ENCODE results near the gene PLPPR1. TPM values are rescaled to one million over a fixed set of nuclear protein-coding genes. Genes with fewer than 3 reads are reported as not detected.
"Not testable (repeated sequence)": the region's sequence is repeated elsewhere in the genome, so short reads cannot be mapped to it uniquely, and the experiment has no call there.

Gene PLPPR1
- total RNA-seq, 1 donor from 2014 or later, result 12.2 TPM

GRCh38 chr9:101126556-101126955 lies 98.0 kb downstream of the PLPPR1 start:
- no peaks in the 10 kb centered on the region for H3K27me3 Mint-ChIP-seq
- peaks cover 27% of the 10 kb centered on the region for H3K9me3 Mint-ChIP-seq (ENCODE audit: low read depth)
- peaks cover 3% of the 10 kb centered on the region for H3K36me3 Mint-ChIP-seq (ENCODE audit: insufficient read depth)
- DNase-seq (ENCODE audit: low spot score, unreplicated experiment), result no peak
- no peaks in the 10 kb centered on the region for H3K4me1 Mint-ChIP-seq (ENCODE audit: low read depth)
- no peak overlapping the region for H3K4me3 Mint-ChIP-seq (ENCODE audit: low read depth)
- H3K27ac Mint-ChIP-seq, result no peak overlapping the region
- TF ChIP-seq CTCF (IDR thresholded peaks at IDR 0.05; ENCODE audit: unreplicated experiment), result no peak

- peaks cover 27% of the 10 kb centered on the region for H3K9me3 Mint-ChIP-seq (ENCODE audit: low read depth)
- not testable (repeated sequence) for DNase-seq (ENCODE audit: low spot score, unreplicated experiment); H3K4me3 Mint-ChIP-seq (ENCODE audit: low read depth); H3K36me3 Mint-ChIP-seq (ENCODE audit: insufficient read depth); H3K27me3 Mint-ChIP-seq; H3K27ac Mint-ChIP-seq; H3K4me1 Mint-ChIP-seq (ENCODE audit: low read depth)
Measured at GRCh38 chr9:101127369-101127768, 98.8 kb downstream of the PLPPR1 start.

- no peaks in the 10 kb centered on the region for H3K36me3 Mint-ChIP-seq (ENCODE audit: insufficient read depth)
- H3K4me3 Mint-ChIP-seq (ENCODE audit: low read depth), result no peak overlapping the region
- H3K27ac Mint-ChIP-seq, result no peak overlapping the region
- no peak for TF ChIP-seq CTCF (IDR thresholded peaks at IDR 0.05; ENCODE audit: unreplicated experiment)
- H3K9me3 Mint-ChIP-seq (ENCODE audit: low read depth), result peaks cover 21% of the 10 kb centered on the region
- no peaks in the 10 kb centered on the region for H3K4me1 Mint-ChIP-seq (ENCODE audit: low read depth)
- H3K27me3 Mint-ChIP-seq, result no peaks in the 10 kb centered on the region
- DNase-seq (ENCODE audit: low spot score, unreplicated experiment), result no peak
Measured at GRCh38 chr9:101128623-101129022, 100.1 kb downstream of the PLPPR1 start.

GRCh38 chr9:101130054-101130453 lies 101.5 kb downstream of the PLPPR1 start:
- peaks cover 17% of the 10 kb centered on the region for H3K9me3 Mint-ChIP-seq (ENCODE audit: low read depth)
- no peak overlapping the region for H3K27ac Mint-ChIP-seq
- H3K36me3 Mint-ChIP-seq (ENCODE audit: insufficient read depth), result no peaks in the 10 kb centered on the region
- no peaks in the 10 kb centered on the region for H3K27me3 Mint-ChIP-seq
- DNase-seq (ENCODE audit: low spot score, unreplicated experiment), result no peak
- TF ChIP-seq CTCF (IDR thresholded peaks at IDR 0.05; ENCODE audit: unreplicated experiment), result no peak
- H3K4me3 Mint-ChIP-seq (ENCODE audit: low read depth), result no peak overlapping the region
- H3K4me1 Mint-ChIP-seq (ENCODE audit: low read depth), result no peaks in the 10 kb centered on the region

- no peaks in the 10 kb centered on the region for H3K36me3 Mint-ChIP-seq (ENCODE audit: insufficient read depth)
- TF ChIP-seq CTCF (IDR thresholded peaks at IDR 0.05; ENCODE audit: unreplicated experiment), result no peak
- H3K4me1 Mint-ChIP-seq (ENCODE audit: low read depth), result peaks cover 8% of the 10 kb centered on the region
- no peak overlapping the region for H3K4me3 Mint-ChIP-seq (ENCODE audit: low read depth)
- peaks cover 13% of the 10 kb centered on the region for H3K9me3 Mint-ChIP-seq (ENCODE audit: low read depth)
- H3K27ac Mint-ChIP-seq, result no peak overlapping the region
- DNase-seq (ENCODE audit: low spot score, unreplicated experiment), result no peak
- peaks cover 3% of the 10 kb centered on the region for H3K27me3 Mint-ChIP-seq
Measured at GRCh38 chr9:101131326-101131725, 102.8 kb downstream of the PLPPR1 start.

GRCh38 chr9:101132801-101133200 lies 104.3 kb downstream of the PLPPR1 start:
- H3K27ac Mint-ChIP-seq, result no peak overlapping the region
- TF ChIP-seq CTCF (IDR thresholded peaks at IDR 0.05; ENCODE audit: unreplicated experiment), result no peak
- H3K9me3 Mint-ChIP-seq (ENCODE audit: low read depth), result peaks cover 1% of the 10 kb centered on the region
- no peak overlapping the region for H3K4me3 Mint-ChIP-seq (ENCODE audit: low read depth)
- no peak for DNase-seq (ENCODE audit: low spot score, unreplicated experiment)
- no peaks in the 10 kb centered on the region for H3K36me3 Mint-ChIP-seq (ENCODE audit: insufficient read depth)
- H3K4me1 Mint-ChIP-seq (ENCODE audit: low read depth), result peaks cover 8% of the 10 kb centered on the region
- peaks cover 7% of the 10 kb centered on the region for H3K27me3 Mint-ChIP-seq
